Kidney tubule cell (primary cell): ENCODE measurements around the gene ATP6V1G1.

ENCODE experiments used
- DNase-seq: peaks from one replicate; pipeline ENCODE4 v3.0.0-alpha.2; 2018; ENCODE audit warnings: low spot score

ATP6V1G1 gene

GRCh38 chr9:114612272-114612923 is 24.8 kb downstream of the ATP6V1G1 start:
- DNase-seq: no peak

DNA sequence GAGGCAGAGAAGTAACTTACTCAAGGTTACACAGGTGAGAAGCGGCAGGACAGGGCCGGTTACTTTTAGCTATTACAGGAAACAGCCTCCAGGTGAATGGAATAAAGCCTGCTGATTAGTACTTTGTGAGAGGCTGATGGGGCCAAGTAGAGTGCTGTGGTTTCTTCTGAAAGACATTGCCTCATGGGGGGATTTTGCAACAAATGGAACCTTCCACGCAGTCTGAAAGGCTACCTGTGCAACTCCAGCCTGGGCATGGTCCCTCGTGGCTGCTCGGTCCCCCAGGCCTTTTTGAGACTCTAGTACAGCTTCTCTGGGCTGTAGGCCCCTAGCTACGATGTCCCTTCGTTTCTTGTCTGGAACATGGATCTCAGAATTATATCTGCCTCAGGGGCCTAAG is 25.5 kb downstream of the ATP6V1G1 start:
- DNase-seq: no peak

GRCh38 chr9:114613919-114614318 is 26.4 kb downstream of the ATP6V1G1 start:
- DNase-seq: no peak

DNA sequence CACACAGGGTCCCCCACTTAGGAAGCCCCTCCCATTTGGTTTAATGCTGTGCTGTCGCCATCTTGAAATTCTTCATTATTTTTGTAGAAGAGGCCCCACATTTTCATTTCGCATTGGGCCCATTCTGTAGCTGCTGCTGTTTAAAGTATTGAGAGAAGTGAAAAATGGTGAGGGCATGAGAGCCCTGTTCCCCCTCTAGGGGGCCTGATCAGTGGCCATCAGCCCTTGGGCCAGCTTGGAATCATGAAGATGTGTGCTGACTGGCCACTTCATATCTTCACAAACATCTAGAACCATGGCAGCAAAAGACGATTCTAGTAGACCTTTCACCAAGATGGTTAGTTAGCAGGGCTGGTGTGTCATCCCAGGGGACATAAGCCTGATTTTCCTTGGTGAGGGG is 26.8 kb downstream of the ATP6V1G1 start:
- no peak for DNase-seq

- DNase-seq: peak; percentile 18
Measured at GRCh38 chr9:114616684-114617520, 29.3 kb downstream of the ATP6V1G1 start.

DNA sequence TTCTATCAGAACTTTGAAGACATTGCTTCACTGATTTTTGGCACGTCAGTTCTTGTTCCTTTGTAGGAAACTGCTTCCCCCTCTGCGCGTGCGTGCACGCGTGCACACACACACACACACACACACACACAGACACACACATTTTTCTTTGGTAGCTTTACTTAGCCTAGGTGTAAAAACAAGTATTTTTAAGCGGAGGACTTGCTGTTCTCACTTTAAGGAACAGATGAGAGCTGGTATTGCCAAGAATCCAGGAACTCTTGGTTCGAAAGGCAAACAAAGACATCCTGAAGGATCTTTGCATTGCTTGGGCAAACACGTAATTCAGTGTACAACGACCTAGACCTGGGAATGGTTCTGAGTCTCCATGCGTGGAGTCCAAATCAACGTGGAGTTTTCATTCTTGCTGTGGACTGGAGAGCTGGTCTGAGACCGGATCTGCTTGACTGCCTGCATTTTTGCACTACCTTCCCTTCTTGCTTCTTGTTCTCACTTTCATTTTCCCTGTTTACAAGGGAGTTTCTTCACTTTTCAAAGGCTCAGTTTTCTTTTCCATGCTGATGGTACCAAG is 31.7 kb downstream of the ATP6V1G1 start:
- DNase-seq: peak; percentile 54

GRCh38 chr9:114621561-114621960 is 34.0 kb downstream of the ATP6V1G1 start:
- DNase-seq: no peak

GRCh38 chr9:114621975-114622609 is 34.5 kb downstream of the ATP6V1G1 start:
- peak; percentile 90 for DNase-seq

DNA sequence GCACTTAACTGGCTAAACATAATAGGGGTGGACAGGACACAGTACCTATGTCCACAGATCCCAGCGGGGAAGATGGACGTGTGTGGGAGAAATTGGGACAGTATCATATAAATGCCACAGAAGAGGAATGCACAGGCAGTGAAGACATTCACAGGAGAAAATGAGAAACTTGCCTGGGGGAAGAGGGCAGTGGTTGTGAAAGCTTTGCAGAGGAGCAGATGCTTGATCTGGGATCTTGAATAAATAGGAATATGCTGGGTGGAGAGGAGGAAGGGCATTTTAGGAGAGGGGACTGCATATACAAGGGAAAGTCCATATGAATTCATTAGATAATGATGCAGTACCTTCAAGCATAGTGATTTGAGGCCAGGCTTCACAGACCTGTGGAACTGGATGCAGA is 37.1 kb downstream of the ATP6V1G1 start:
- no peak for DNase-seq

- no peak for DNase-seq
Measured at GRCh38 chr9:114626415-114627020, 38.9 kb downstream of the ATP6V1G1 start.

- DNase-seq: no peak
Measured at GRCh38 chr9:114627553-114627952, 40.0 kb downstream of the ATP6V1G1 start.

DNA sequence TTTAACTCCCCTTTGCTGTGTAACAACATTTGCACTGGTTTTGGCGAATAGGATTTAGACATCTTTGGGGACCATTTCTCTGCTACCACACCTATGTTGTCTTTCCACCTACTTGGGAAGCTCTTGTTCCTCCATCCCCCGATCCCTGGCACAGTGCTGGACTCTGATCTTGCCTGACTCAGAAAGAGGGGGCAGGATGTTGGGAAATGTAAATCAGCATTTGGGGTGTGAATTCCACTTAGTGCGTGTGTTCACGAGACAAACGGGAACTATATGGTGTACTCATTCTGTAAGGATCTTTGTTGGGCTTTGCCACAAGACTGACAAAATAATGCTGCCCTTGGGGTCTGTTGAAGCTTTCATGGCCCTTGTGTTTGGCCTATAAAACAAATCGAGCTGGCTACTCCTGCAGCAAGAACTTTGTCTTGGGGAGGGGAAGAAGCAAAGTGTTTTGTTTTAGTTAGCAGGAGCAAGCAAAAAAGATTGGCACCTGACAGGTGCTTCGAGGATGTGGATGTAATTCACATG is 42.1 kb downstream of the ATP6V1G1 start:
- DNase-seq: peak; percentile 10

GRCh38 chr9:114631166-114631565 is 43.6 kb downstream of the ATP6V1G1 start:
- no peak for DNase-seq

DNA sequence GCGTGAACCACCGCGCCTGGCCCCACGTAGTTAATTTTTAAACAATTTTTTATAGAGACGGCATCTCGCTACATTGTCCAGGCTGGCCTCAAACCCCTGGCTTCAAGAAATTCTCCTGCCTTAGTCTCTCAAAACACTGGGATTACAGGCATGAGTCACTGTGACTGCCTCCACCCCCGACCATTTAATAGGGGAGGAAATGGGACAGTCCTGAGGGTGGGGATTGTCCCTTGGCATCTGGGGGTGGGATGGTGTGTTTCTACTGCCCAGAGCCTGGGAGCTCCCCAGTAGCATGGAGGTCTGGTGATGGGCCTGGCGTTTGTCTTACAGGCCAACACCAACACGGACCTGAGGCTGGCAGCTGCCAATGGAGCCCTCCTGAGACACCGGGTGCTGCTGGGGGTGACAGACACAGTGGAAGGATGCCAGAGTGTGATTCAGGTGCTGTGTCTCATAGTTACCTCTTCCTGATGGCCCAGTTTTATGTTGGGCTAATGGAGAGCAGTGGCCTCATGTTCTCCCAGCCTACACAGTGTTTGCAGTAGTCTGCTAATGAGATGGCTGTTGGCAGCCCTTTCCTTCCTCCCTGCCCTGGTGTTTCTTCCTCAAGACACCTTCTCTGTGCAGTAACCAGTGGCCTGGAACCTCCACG is 46.0 kb downstream of the ATP6V1G1 start:
- peak; percentile 74 for DNase-seq

GRCh38 chr9:114634387-114634786 is 46.8 kb downstream of the ATP6V1G1 start:
- no peak for DNase-seq

- DNase-seq: no peak
Measured at GRCh38 chr9:114638404-114638803, 50.8 kb downstream of the ATP6V1G1 start.

GRCh38 chr9:114641967-114642366 is 54.4 kb downstream of the ATP6V1G1 start:
- no peak for DNase-seq

DNA sequence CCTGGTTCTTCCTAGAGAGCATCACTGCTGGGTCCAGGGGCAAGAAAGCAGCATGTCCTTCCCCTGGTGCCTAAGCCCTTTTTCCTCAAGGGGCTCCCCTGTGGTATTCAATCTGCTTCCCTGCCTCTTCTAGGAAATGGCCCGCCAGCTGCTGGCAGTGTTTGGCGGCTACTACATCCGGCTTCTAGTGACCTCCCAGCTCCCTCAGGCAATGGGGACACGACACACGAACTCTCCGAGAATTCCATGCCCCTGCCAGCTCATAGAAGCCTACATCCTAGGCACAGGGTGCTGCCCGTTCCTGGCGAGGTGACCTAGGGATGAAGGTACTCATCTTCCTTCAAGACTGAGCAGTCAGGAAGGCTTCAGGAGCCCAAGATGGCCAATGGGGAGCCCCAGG is 55.4 kb downstream of the ATP6V1G1 start:
- no peak for DNase-seq

DNA sequence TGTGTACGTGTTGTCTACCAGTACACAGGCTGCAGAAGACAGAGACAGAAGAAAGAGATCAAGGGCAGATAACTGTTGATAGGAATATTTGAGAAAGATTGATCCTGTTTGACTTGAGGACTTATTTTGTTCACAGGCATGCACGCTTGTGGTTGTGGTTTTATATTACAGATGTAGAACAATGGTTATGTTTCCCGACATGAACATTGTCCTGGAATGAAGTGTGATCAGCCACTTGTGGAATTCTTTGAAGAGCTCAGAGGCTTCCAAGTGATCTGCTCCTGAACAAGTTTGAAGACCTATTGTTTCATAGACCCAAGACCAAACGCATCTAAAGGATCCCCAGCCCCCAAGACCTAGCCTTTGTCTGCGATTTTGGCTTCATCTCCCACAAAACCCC is 56.3 kb downstream of the ATP6V1G1 start:
- no peak for DNase-seq
